Lower leg skin (tissue), 4 donors: Measurements from ENCODE around the gene ZNF566. TPM values are rescaled to one million over a fixed set of nuclear protein-coding genes. Genes with fewer than 3 reads are reported as not detected.

ENCODE experiments used
- DNase-seq, 2 donors: peaks; one replicate each; pipeline ENCODE4 v3.0.0-alpha.2; 2019; ENCODE audit warnings: low spot score in 2 of 2
- H3K4me3 ChIP-seq: fragments of 200-600 bp; sonication (generic); 2 replicates; pipeline ENCODE4 v1.5.1; 2017; ENCODE audit warnings: mild to moderate bottlenecking, low read depth; ENCODE audit not compliant: poor library complexity, severe bottlenecking
- POLR2A ChIP-seq, 2 donors: fragments of 450-650 bp; IDR thresholded peaks; one replicate each; pipeline ENCODE4 v1.6.1; 2016 to 2017; ENCODE audit warnings: antibody characterized with exemption in 2 of 2, mild to moderate bottlenecking in 1 of 2, moderate library complexity in 1 of 2
- WGBS, 2 donors: methylation state at CpG; one replicate each; pipeline ENCODE4 v1.1.5; 2018; 5-methylcytosine and 5-hydroxymethylcytosine counted together
- intact Hi-C: fragments of 100-400 bp; cut with DNase I; formaldehyde crosslinking; loops from one replicate; pipeline ENCODE4 v1.15.0; 2023; ENCODE audit warnings: low total_unique reads
- total RNA-seq, 4 donors: library from RNA; depleted of rRNA; stranded (reverse); fragments of >200 nt; gene quantifications; one replicate each; pipeline ENCODE4 v1.1.0, GENCODE V29; 2016
- TF ChIP-seq, protein P1 (sequence below), 3 donors: fragments of 450-650 bp; IDR thresholded peaks; one replicate each; pipeline ENCODE4 v1.5.1; 2016; ENCODE audit warnings: antibody characterized with exemption in 3 of 3, mild to moderate bottlenecking in 3 of 3, moderate library complexity in 2 of 3

Gene ZNF566
- total RNA-seq, 4 donors from 2014 or later = 4.8 to 10.2 (median 5.7) TPM

DNA sequence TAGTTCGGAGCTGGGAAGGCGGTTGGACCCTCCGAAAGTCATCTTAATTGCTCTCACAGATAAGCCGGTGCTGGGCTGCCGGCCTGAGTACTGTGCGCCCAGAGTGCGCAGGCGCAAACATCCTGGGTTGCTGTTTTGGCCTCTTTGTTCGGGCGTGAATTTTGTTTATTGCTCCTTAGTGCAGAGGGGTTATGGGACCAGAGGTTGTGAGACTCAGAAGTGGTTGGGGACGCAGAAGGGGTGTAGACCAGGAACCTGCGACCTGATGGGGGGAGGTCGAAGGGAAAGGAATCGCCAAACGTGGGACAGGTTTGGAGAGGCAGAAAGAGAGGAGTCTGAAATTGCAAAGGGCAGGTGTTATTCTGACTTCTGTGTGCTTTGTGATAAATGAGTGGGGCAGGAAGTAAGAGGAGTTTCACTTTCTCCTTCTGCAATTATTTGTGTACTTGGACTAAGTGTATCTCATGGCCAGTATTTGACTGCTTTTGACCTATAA, 607 bp upstream of the ZNF566 start:
- H3K4me3 ChIP-seq = peak overlapping the region; percentile 58
- DNase-seq = peak in 1 of 2 donors; percentile 94
- TF ChIP-seq, protein P1, sequence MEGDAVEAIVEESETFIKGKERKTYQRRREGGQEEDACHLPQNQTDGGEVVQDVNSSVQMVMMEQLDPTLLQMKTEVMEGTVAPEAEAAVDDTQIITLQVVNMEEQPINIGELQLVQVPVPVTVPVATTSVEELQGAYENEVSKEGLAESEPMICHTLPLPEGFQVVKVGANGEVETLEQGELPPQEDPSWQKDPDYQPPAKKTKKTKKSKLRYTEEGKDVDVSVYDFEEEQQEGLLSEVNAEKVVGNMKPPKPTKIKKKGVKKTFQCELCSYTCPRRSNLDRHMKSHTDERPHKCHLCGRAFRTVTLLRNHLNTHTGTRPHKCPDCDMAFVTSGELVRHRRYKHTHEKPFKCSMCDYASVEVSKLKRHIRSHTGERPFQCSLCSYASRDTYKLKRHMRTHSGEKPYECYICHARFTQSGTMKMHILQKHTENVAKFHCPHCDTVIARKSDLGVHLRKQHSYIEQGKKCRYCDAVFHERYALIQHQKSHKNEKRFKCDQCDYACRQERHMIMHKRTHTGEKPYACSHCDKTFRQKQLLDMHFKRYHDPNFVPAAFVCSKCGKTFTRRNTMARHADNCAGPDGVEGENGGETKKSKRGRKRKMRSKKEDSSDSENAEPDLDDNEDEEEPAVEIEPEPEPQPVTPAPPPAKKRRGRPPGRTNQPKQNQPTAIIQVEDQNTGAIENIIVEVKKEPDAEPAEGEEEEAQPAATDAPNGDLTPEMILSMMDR (IDR thresholded peaks at IDR 0.05) = no peak
- 4 to 5% methylated on average over 15 of the region's 15 CpGs for WGBS, 2 donors
- intact Hi-C loops = no loop called here

DNA sequence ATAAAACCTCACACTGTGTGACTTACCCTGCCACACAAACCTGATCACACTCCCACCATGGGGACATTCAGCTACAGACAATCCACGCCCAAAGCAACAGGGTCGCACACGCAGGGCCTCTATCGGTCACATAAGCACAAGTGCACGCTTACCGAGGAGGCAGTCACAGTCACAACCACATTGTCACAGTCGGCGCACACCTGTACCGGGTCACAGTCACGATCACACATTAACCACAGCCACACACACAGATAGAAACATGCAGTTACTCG, 579 bp downstream of the ZNF566 start:
- intact Hi-C loops = no loop called here

DNA sequence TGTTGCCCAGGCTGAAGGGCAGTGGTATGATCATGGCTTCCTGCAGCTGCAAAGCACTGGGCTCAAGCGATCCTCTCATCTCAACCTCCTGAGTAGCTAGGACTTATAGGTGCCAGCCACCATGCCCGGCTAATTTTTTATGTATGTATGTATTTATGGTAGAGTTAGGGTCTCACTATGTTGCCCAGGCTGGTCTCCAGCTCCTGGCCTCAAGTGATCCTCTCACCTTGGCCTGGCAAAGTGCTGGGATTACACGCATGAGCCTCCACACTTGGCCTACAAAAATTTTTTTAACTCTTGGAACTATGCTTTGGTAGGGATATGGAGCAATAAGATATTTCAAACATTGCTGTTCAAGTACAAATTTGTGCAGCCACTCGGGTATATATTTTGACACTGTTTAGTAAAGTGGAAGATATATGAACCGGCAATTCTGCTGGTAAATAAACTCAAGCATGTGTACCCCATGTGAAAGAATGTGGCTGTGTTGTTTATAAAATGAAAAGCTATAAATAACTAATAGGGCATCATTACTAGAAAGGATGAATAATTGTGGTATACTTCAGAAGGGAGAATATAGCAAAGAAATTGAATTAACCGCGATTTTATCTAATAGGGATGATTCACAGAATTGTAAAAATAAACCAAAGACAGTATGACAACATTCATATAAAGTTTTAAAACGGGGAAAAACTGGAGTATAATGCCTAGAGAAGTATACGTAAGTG, 1.1 kb downstream of the ZNF566 start:
- H3K4me3 ChIP-seq = no peak overlapping the region
- no peak for TF ChIP-seq POLR2A (IDR thresholded peaks at IDR 0.05)
- TF ChIP-seq, protein P1 (IDR thresholded peaks at IDR 0.05) = no peak
- DNase-seq = no peak
- intact Hi-C loops = no loop called here
- WGBS, 2 donors = 45 to 52% methylated on average over 9 of the region's 9 CpGs

More for the DNA sequence above, 579 bp downstream of the ZNF566 start:
- 0 to 1% methylated on average over 11 of the region's 11 CpGs for WGBS, 2 donors
- no peak for TF ChIP-seq POLR2A (IDR thresholded peaks at IDR 0.05)
- TF ChIP-seq, protein P1 (IDR thresholded peaks at IDR 0.05) = no peak
- H3K4me3 ChIP-seq = peak overlapping the region; percentile 58
- no peak for DNase-seq

DNA sequence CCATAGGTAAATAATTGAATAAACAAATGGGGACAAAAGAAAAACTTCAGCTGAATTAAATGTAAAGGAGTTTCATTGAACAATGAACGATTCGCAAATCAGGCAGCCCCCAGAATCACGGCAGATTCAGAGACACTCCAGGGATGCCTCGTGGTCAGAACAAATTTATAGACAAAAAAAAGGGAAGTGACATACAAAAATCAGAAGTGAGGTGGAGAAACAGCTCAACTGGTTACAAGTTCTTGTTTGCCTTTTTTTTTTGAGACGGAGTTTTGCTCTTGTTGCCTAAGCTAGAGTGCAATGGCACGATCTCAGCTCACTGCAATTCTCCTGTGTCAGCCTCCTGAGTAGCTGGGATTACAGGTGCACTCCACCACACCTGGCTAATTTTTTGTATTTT, 5.7 kb downstream of the ZNF566 start:
- TF ChIP-seq, protein P1 (IDR thresholded peaks at IDR 0.05) = no peak
- TF ChIP-seq POLR2A (IDR thresholded peaks at IDR 0.05) = no peak
- WGBS, 2 donors = 96 to 98% methylated on average over 6 of the region's 6 CpGs
- DNase-seq = no peak
- no peak overlapping the region for H3K4me3 ChIP-seq
- intact Hi-C loops = no loop called here

DNA sequence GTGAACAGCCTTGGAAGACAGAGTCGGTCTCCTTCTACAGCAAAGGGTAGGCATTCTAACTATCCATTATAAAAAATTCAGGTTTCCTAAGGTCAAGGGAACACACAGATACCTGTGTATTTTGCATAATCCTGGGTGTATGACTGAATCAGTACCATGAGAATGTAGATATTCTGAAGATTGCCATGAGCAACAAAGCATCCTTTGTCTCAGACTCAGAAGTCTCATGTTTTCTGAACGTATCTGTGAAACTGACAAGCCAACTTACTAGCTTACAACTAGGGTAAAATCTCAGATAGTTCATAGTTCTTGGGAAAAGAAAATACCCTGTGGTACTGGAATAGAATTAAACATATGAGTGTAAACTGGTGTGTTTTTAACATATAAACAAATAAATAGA, 6.5 kb downstream of the ZNF566 start:
- TF ChIP-seq, protein P1 (IDR thresholded peaks at IDR 0.05) = no peak
- 85 to 90% methylated on average over 2 of the region's 2 CpGs for WGBS, 2 donors
- no peak overlapping the region for H3K4me3 ChIP-seq
- intact Hi-C loops = no loop called here
- DNase-seq = no peak

DNA sequence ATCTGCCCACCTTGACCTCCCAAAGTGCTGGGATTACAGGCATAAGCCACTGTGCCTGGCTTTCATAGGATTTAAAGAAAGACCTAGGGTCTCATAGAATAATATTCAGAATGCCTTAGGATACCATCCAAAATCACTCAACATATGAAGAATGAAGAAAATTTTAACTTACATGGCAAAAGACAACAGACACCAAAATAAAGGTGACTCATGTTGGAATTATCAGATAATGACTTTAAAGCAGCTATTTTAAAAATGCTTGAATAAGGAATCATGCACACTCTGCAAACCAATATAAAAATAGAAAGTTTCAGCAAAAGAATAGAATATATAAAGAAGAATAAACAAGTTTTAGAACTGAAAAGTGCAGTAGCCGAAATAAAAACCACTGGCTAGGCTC, 29.3 kb downstream of the ZNF566 start:
- intact Hi-C loops = no loop called here

More for the DNA sequence above, 29.3 kb downstream of the ZNF566 start:
- TF ChIP-seq POLR2A (IDR thresholded peaks at IDR 0.05) = no peak
- TF ChIP-seq, protein P1 (IDR thresholded peaks at IDR 0.05) = no peak
- DNase-seq = no peak
- WGBS, 2 donors = 100% methylated on average over 1 of the region's 1 CpG
- H3K4me3 ChIP-seq = no peak overlapping the region
